Pulmonary artery endothelial cell (primary cell): ENCODE measurements around the gene HBS1L. TPM values are rescaled to one million over a fixed set of nuclear protein-coding genes. Genes with fewer than 3 reads are reported as not detected.

ENCODE experiments used
- DNase-seq: peaks from one replicate; pipeline ENCODE4 v3.0.0-alpha.2; 2011; ENCODE audit warnings: low read depth, low spot score
- total RNA-seq: library from RNA; depleted of rRNA; stranded (reverse); fragments of >200 nt; gene quantifications from 2 replicates; pipeline ENCODE4 v1.2.3, GENCODE V29; 2014

The HBS1L gene
- total RNA-seq, 1 donor from 2014 or later, result 163 TPM

- no peak for DNase-seq
These were observed 52.3 kb downstream of the HBS1L start for GRCh38 chr6:135002229-135002844.

GRCh38 chr6:134999107-134999506, 55.5 kb downstream of the HBS1L start:
- no peak for DNase-seq

GRCh38 chr6:134997133-134997995, 57.3 kb downstream of the HBS1L start:
- DNase-seq, result no peak

- no peak for DNase-seq
These were observed 59.1 kb downstream of the HBS1L start for GRCh38 chr6:134995536-134995935.

- no peak for DNase-seq
These were observed 60.2 kb downstream of the HBS1L start for GRCh38 chr6:134994431-134994830.

GRCh38 chr6:134992155-134992554, 62.5 kb downstream of the HBS1L start:
- DNase-seq, result no peak

GRCh38 chr6:134990262-134990661, 64.4 kb downstream of the HBS1L start:
- DNase-seq, result no peak

- peak; percentile 27 for DNase-seq
These were observed 69.8 kb downstream of the HBS1L start for GRCh38 chr6:134984821-134985220.

GRCh38 chr6:134983823-134984222, 70.8 kb downstream of the HBS1L start:
- no peak for DNase-seq

GRCh38 chr6:134982161-134982560, 72.5 kb downstream of the HBS1L start:
- DNase-seq, result no peak

GRCh38 chr6:134980846-134981245, 73.8 kb downstream of the HBS1L start:
- DNase-seq, result no peak

GRCh38 chr6:134979142-134979541, 75.5 kb downstream of the HBS1L start:
- DNase-seq, result no peak

GRCh38 chr6:134974370-134974769, 80.3 kb downstream of the HBS1L start:
- no peak for DNase-seq

GRCh38 chr6:134967711-134968110, 86.9 kb downstream of the HBS1L start:
- DNase-seq, result no peak

GRCh38 chr6:134964451-134965203, 90.0 kb downstream of the HBS1L start:
- no peak for DNase-seq

GRCh38 chr6:134962421-134962820, 92.2 kb downstream of the HBS1L start:
- DNase-seq, result no peak

- DNase-seq, result no peak
These were observed 93.3 kb downstream of the HBS1L start for GRCh38 chr6:134961366-134961765.

- DNase-seq, result no peak
These were observed 95.0 kb downstream of the HBS1L start for GRCh38 chr6:134959603-134960002.

- DNase-seq, result no peak
These were observed 97.9 kb downstream of the HBS1L start for GRCh38 chr6:134956676-134957075.

GRCh38 chr6:134956032-134956431, 98.6 kb downstream of the HBS1L start:
- no peak for DNase-seq

- DNase-seq, result no peak
These were observed 100.2 kb downstream of the HBS1L start for GRCh38 chr6:134954272-134955000.
